Hematopoietic multipotent progenitor cell treated with erythropoietin and hydrocortisone succinate and interleukin-3 and kit ligand, for 17 days (in vitro differentiated cells): ENCODE measurements around the gene FOSL1.

ENCODE experiments used
- DNase-seq: peaks from one replicate; pipeline ENCODE4 v3.0.0-alpha.2; 2015; ENCODE audit warnings: low spot score

The FOSL1 gene

GRCh38 chr11:65882120-65883057, 17.8 kb downstream of the FOSL1 start:
- no peak for DNase-seq

GRCh38 chr11:65880844-65881421, 19.3 kb downstream of the FOSL1 start:
- no peak for DNase-seq

- no peak for DNase-seq
These were observed 20.2 kb downstream of the FOSL1 start for GRCh38 chr11:65880027-65880426.

- DNase-seq: no peak
These were observed 20.6 kb downstream of the FOSL1 start, which contains the start of gene CTSW for GRCh38 chr11:65879617-65880016. Gene CTSW (plus strand): TSS chr11:65879837. CDS start chr11:65879855, 18 bp downstream.

GRCh38 chr11:65873318-65874156, 26.7 kb downstream of the FOSL1 start:
- peak; percentile 95 for DNase-seq

- no peak for DNase-seq
These were observed 27.4 kb downstream of the FOSL1 start, which contains the start of gene EFEMP2 for GRCh38 chr11:65872586-65873317. Gene EFEMP2 (minus strand): TSS chr11:65872800. CDS start chr11:65872354, 446 bp downstream.

- no peak for DNase-seq
These were observed 28.2 kb downstream of the FOSL1 start for GRCh38 chr11:65871811-65872548.

GRCh38 chr11:65870706-65871681, 29.2 kb downstream of the FOSL1 start:
- no peak for DNase-seq

- DNase-seq: no peak
These were observed 29.9 kb downstream of the FOSL1 start for GRCh38 chr11:65870307-65870658.

- no peak for DNase-seq
These were observed 30.4 kb downstream of the FOSL1 start for GRCh38 chr11:65869643-65870306.

- no peak for DNase-seq
These were observed 31.3 kb downstream of the FOSL1 start for GRCh38 chr11:65868907-65869306.

- no peak for DNase-seq
These were observed 32.0 kb downstream of the FOSL1 start for GRCh38 chr11:65868076-65868667.

GRCh38 chr11:65867284-65868071, 32.7 kb downstream of the FOSL1 start:
- no peak for DNase-seq

- no peak for DNase-seq
These were observed 33.5 kb downstream of the FOSL1 start for GRCh38 chr11:65866509-65867283.

- DNase-seq: no peak
These were observed 34.5 kb downstream of the FOSL1 start for GRCh38 chr11:65865550-65866172.

GRCh38 chr11:65864706-65865471, 35.3 kb downstream of the FOSL1 start:
- DNase-seq: no peak
